GM19240 (cell line): ENCODE measurements around the gene CETP.
"Not testable (repeated sequence)": the region's sequence is repeated elsewhere in the genome, so short reads cannot be mapped to it uniquely, and the experiment has no call there.

Source experiments
- DNase-seq: peaks from one replicate; pipeline ENCODE4 v3.0.0; 2011; ENCODE audit warnings: low spot score; ENCODE audit not compliant: insufficient read length

CETP gene

GRCh38 chr16:56980201-56980535 is 18.4 kb downstream of the CETP start:
- no peak for DNase-seq

GRCh38 chr16:56980792-56981724 is 19.3 kb downstream of the CETP start:
- DNase-seq: no peak

DNA sequence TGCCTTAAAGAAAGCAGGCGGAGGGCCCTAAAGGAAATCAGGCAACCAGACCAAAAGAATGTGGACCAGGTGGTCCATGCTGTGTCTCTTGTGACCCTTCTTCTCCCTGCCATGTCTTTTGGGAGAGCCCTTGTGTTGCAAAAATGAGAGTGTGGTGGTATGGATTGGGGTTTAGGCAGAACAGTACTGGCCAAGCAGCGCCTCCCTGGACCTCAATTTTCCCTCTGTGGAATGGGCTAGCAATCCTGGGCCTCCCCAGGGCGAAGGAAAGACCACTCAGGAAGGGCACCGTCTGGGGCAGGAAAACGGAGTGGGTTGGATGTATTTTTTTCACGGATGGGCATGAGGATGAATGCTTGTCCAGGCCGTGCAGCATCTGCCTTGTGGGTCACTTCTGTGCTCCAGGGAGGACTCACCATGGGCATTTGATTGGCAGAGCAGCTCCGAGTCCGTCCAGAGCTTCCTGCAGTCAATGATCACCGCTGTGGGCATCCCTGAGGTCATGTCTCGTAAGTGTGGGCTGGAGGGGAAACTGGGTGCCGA is 20.1 kb downstream of the CETP start:
- no peak for DNase-seq

DNA sequence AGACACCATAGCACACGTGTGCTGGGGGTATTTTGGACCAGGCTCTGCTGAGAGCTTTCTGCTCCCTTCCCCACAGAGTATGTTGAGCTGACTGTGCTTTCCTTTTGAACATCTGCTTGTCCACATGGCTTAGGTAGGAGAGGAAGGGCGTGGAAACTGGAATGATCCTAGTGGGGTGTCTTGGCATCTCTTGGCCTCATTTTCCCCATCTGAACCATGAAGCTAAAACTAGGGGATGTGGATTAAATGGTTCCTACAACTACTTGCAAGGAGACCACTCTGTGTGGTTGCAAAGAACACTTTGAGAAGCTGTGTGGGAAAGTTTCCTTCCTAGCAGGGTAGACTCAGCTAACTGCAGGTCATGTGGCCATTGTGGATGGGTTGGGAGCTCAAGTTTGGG is 20.9 kb downstream of the CETP start:
- no peak for DNase-seq

DNA sequence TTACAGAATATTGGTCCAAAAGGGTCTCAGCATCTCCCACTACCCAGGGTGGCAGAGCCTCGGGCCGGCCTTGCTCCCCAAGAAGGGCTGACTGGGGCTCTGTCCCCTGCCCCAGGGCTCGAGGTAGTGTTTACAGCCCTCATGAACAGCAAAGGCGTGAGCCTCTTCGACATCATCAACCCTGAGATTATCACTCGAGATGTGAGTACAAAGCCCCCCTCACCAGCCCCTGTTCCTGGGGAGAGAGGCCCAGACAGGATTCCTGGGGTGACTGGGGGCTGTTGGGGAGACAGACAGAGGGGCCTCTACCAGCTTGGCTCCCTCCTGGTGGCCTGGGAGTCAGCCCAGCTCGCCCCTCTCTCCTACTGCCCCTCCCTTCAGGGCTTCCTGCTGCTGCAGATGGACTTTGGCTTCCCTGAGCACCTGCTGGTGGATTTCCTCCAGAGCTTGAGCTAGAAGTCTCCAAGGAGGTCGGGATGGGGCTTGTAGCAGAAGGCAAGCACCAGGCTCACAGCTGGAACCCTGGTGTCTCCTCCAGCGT is 21.5 kb downstream of the CETP start:
- no peak for DNase-seq

GRCh38 chr16:56984639-56985038 is 22.9 kb downstream of the CETP start:
- no peak for DNase-seq

DNA sequence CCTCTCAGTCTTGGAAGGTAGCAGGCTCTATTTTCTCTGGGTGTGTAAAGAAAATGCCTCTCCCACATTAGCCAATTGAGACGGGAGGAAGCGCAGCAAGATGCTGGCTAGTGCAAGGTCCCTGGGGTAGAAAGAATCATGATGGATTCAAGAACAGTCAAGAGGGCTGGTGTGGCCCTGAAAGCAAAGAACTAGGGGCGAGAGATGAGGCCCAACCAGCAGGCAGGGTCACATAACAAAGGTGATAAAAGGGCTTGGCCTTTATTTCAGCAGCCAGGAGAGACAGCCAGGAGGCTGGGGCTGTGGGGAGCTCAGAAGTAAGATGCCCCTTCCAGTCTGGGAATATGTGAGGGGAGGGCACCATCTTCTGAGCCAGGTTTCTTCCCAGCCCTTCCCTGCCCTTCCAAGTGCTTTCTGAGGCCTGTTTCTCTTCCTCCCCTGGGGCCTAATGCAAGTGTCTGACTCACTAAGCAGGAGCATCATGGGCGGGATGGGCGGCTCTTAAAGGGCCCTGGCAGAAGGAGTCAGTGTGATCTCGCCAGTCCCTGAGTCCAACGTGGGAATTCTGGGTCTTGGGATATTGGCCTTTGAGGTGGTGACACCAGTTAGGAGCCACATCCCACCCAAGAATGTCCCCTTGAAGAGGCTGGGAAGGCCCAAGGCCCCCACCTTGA is 23.7 kb downstream of the CETP start:
- DNase-seq: no peak

DNA sequence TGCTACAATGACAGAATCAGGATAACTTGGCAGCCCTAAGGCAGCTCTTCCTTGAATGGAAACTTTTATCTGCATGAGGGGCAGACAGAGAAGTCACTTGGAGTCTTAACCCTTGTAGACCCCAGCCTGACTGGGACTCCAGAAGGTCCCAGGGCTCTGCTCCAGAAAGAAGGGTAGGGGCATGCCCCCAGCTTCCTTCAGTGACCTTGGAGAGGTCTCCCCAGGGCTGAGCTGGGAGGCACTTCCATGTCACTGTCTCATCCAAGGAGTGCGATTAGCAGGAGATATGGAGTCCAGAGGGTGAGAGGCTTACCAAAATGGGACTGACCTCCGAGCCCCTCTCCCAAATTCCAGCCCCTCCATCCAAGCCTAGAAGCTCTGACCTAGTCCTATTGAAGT is 24.2 kb downstream of the CETP start:
- no peak for DNase-seq

GRCh38 chr16:56986361-56986760 is 24.6 kb downstream of the CETP start:
- no peak for DNase-seq

GRCh38 chr16:56986908-56987307 is 25.2 kb downstream of the CETP start:
- DNase-seq: not testable (repeated sequence)

DNA sequence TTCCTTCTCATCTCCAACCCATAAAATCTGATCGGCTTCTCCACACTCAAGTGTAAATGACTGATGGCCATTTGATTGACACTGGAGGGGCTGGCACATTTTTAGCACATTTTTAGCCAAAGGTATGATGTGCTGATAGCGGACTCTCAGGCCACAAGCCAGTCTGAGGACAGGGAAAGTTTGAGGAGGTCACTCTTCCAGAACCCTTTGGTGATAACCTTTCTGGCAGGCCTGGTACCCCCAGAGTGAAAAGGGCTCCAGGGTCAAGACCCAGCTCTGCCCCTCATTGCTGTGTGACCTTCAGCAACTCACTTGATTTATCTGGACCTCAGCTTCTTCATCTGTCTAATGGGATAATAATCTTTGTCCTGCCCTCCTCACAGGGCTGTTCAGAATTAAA is 25.9 kb downstream of the CETP start:
- DNase-seq: no peak

GRCh38 chr16:56988161-56988947 is 26.6 kb downstream of the CETP start:
- DNase-seq: no peak

GRCh38 chr16:56988948-56989945 is 27.5 kb downstream of the CETP start, which contains the start of gene NLRC5:
TSS of gene NLRC5 (plus strand) at chr16:56989557. CDS start at chr16:57020713, 31,156 bp downstream.
- peak; percentile 75 for DNase-seq

DNA sequence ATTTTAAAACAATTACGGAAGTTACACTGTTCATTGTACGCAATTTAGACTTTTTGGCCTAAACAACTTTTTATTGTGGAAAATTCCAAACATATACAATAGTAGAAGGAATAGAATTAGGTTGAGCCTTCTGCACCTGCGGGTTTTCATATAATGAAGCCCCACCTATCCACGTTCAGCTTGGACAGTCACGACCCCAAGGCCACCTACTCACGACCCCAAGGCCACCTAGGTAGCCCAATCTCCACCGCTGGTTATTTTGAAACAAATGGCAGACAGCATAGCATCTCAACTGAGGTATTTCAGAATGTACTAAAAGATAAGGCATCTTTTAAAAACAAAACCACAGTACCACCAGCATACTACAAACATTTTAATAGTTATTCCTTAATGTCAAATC is 28.2 kb downstream of the CETP start:
- DNase-seq: no peak

DNA sequence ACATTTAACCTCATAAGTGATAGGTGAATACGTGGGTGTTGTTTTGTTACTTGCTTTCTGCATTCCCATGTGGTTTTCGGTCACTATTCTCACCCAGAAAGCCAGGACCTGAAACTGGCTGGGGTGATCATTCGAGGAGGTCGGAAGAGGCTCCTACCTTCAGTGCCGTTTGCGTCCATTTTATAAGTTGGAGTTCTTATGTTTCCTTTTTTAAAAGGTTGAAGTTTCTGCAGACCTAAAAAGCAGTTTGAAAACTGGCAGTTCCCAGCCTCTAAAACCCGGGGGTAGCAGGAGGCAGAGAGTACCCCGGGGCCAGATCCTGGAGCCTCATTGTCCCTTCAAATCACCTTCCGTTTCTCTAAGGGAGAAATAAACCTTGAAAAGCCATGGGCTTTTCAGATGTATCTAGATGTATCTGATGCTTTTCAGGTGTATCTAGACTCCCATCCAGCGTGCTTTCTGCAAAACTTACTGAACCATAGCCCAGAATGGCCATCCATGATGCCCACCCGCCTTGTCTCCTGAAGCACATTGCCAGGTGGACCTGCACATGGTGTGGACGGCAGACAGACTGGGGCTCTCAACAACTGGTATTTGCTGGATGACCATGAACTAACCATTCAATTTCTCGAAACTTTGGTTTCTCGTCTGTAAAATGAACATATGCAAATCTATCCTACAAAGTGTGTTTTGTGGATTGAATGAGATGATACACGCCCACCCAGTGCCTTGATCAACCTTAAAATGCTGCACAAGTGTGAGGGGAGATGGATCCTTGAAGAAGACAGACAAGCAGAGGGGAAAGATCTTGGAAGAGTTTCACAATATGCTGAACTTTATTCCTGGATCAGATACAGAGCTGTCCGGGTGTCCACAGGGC is 28.9 kb downstream of the CETP start:
- no peak for DNase-seq

- not testable (repeated sequence) for DNase-seq
Observed at GRCh38 chr16:56992431-56992830, 30.7 kb downstream of the CETP start.

DNA sequence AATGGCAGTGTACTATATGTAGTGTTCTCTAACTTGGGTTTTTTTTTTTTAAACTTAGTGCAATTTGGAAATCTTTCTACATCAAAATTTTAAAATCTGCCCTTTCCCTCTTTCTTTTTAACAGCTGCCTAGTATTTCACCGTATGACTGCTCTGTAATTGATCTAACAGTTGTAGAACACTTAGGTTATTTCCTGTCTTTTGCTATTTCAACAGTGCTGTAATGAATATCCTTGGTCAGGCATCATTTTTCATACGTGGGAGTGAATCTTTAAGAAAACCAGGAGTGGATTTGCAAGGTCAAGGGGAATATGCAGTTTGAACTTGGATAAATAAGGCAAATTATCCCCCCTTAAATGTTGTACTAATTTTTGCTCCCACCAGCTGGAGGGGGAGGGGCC is 31.5 kb downstream of the CETP start:
- DNase-seq: no peak

DNA sequence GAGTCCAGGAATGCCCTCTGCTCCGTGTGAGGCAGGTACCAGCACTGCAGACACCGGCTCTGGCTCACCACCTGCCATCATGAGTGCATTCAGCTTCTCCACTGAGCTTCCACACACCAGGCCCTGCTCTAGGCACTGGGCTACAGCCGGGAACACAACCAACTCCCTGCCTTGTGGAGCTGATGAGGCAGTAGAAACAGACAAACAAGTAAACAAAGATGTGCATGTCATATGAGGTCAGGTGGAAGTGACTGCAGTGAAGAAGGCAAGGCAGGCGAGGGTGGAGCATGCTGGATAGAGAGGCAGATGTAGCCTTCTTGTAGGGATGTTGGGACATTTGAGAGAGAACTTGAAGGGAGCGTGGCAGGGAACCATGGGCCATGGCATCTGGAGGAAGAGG is 32.6 kb downstream of the CETP start:
- no peak for DNase-seq

DNA sequence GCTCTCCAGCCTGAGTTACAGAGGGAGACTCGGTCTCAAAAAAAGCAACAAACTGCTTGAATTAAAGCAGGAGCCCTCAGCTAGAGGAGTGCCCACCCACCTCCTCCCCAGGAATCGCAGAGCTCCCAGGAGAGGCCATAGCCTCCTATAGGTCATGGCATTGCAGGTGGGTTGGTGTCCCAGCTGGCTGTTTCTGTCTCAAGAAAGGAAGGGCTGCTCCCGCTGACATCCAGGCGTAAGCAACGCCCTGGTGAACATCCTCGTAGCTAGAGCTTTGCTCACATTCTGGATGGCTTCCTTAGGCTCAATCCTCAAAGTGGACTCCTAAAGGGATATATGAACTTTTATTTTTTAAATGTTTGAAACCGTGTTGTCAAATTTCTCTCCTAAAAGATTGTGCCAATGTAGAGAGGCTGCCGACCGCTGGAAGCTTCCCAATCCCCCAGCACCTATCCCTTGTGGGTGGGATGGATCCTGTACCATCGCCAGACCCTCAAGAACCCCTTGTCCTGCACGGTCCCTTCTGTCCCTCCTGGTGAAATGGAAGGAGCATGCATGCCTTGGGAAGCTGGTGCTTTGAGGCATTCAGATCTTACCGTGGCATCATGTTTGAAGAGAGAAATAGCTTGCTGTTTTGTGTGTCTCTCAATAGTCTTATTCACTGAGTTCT is 33.5 kb downstream of the CETP start:
- DNase-seq: no peak
